Renal pelvis (tissue), 4 donors: ENCODE results near the gene MICU2. TPM values are rescaled to one million over a fixed set of nuclear protein-coding genes. Genes with fewer than 3 reads are reported as not detected.

Experiments used
- DNase-seq: peaks from one replicate; pipeline ENCODE4 v3.0.0-alpha.2; 2013
- polyA plus RNA-seq, 3 donors: library from polyadenylated mRNA; unstranded; fragments of 120-200 nt; gene quantifications; one replicate each; pipeline ENCODE4 v1.2.1, GENCODE V29; 2013; ENCODE audit not compliant: insufficient read length in 3 of 3

The MICU2 gene
- polyA plus RNA-seq, 3 donors: 88.6 to 98.1 (median 94.3) TPM

DNA sequence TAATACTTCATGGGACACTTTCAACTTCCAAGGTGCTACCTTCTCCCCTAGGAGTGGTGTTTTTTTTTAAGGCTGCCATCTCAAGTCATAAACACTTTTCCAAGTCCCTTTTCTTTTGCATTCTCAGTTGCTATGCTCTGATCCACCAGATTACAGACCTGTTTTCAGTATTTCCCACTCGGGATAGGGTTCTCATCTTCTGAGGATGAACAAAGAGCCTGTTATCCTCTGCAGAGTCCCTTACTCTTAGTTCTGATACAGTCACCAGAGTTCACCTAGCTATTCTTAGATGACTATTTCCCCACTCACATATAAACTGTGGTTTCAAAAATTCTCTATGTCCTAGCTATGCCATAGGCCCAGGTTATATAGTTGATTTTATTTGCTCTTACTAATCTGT is 160.8 kb downstream of the MICU2 start:
- DNase-seq: no peak

Other genes starting within 250 kb of the MICU2 start
- 10 to 100 TPM; 67.7 to 81.1 (median 74.2) TPM for gene ZDHHC20, start 144.9 kb downstream of the MICU2 start, polyA plus RNA-seq
- gene FGF9, start 66.9 kb upstream of the MICU2 start, polyA plus RNA-seq: 10 to 100 TPM; 15.2 to 29.5 (median 20.7) TPM